ENCODE data around the gene ZBTB22.
A peak's percentile ranks its signal among the peaks of the same experiment; 100 is the strongest.
"Not testable (repeated sequence)": the region's sequence is repeated elsewhere in the genome, so short reads cannot be mapped to it uniquely, and the experiment has no call there.

Gene ZBTB22

GRCh38 chr6:33317669-33318425 is at the start of gene ZBTB22:
ZBTB22 (minus strand) TSS chr6:33317744; CDS start chr6:33316916, 828 bp downstream.
- DNase-seq = peak; percentile 93 to 94

GRCh38 chr6:33367009-33367714 is 49.6 kb upstream of the ZBTB22 start:
- DNase-seq = no peak

GRCh38 chr6:33365206-33365971 is 47.8 kb upstream of the ZBTB22 start:
- not testable (repeated sequence) for DNase-seq

- DNase-seq = not testable (repeated sequence)
Observed at GRCh38 chr6:33364475-33365205, 47.1 kb upstream of the ZBTB22 start.

GRCh38 chr6:33363486-33363885 is 45.9 kb upstream of the ZBTB22 start:
- not testable (repeated sequence) for DNase-seq

- no peak for DNase-seq
Observed at GRCh38 chr6:33359331-33359730, 41.8 kb upstream of the ZBTB22 start.

GRCh38 chr6:33357160-33357871 is 39.8 kb upstream of the ZBTB22 start:
- DNase-seq = not testable (repeated sequence)

GRCh38 chr6:33356295-33356694 is 38.8 kb upstream of the ZBTB22 start:
- DNase-seq = no peak

- DNase-seq = not testable (repeated sequence)
Observed at GRCh38 chr6:33355860-33356259, 38.3 kb upstream of the ZBTB22 start.

- DNase-seq = no peak
Observed at GRCh38 chr6:33347816-33348215, 30.3 kb upstream of the ZBTB22 start.

GRCh38 chr6:33346972-33347371 is 29.4 kb upstream of the ZBTB22 start:
- DNase-seq = not testable (repeated sequence)

- DNase-seq = peak; percentile 54 to 58
Observed at GRCh38 chr6:33344701-33345697, 27.5 kb upstream of the ZBTB22 start.

GRCh38 chr6:33343953-33344611 is 26.5 kb upstream of the ZBTB22 start:
- DNase-seq = peak; percentile 40 to 41

- not testable (repeated sequence) for DNase-seq
Observed at GRCh38 chr6:33343606-33343952, 26.0 kb upstream of the ZBTB22 start.

- no peak for DNase-seq
Observed at GRCh38 chr6:33339193-33339592, 21.6 kb upstream of the ZBTB22 start.

GRCh38 chr6:33336495-33336894 is 19.0 kb upstream of the ZBTB22 start:
- DNase-seq = no peak

GRCh38 chr6:33335916-33336315 is 18.4 kb upstream of the ZBTB22 start:
- no peak for DNase-seq

GRCh38 chr6:33333666-33334065 is 16.1 kb upstream of the ZBTB22 start:
- DNase-seq = no peak

- no peak for DNase-seq
Observed at GRCh38 chr6:33330736-33331135, 13.2 kb upstream of the ZBTB22 start.

- DNase-seq = no peak
Observed at GRCh38 chr6:33329058-33329457, 11.5 kb upstream of the ZBTB22 start.

Measured in activated CD4-positive, alpha-beta T cell treated with anti-CD3 and anti-CD28 coated beads, Interleukin-2, amount 50 U/mL, for 4 hours (primary cell).